Gastroesophageal sphincter (tissue), 3 donors: Measurements from ENCODE around the gene KRTAP3-2.

Source experiments
- POLR2A ChIP-seq, 2 donors: fragments of 450-650 bp; IDR thresholded peaks; one replicate each; pipeline ENCODE4 v1.6.1; 2017; ENCODE audit warnings: antibody characterized with exemption in 2 of 2, mild to moderate bottlenecking in 2 of 2, moderate library complexity in 1 of 2
- POLR2AphosphoS5 ChIP-seq: sonication (generic); formaldehyde crosslinking; IDR thresholded peaks from one replicate; pipeline ENCODE4 v1.6.1; 2017; ENCODE audit warnings: antibody characterized with exemption
- TF ChIP-seq, protein P1 (sequence below), 4 experiments: fragments of 200-600 bp in 2 of 4; fragments of 450-650 bp in 2 of 4; sonication (generic) in 1 of 4; IDR thresholded peaks; one replicate each; pipeline ENCODE4 v1.5.1; 2017 to 2019; ENCODE audit warnings: antibody characterized with exemption in 4 of 4, mild to moderate bottlenecking in 2 of 4, moderate library complexity in 2 of 4

DNA sequence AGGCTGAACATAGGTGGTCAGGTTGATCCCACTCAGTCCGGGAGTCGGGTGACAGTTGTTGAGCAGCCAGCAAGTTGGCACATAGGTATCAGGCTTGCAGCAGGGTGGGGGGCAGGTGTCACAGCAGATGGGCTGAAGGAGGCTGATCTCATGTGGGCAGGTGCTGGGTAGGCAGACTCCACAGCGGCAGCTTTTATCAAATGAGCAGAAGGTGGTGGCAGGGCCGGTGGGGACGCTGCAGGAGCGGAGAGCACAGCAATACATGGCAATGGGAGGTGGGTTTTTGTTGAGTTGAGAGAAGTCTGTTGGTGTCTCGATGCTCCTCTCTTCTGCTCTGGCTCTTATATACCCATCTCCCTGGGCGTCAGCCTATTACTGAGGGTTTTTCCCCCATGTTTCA lies 9.1 kb upstream of the KRTAP3-2 start, which contains the start of gene KRTAP3-1:
- TF ChIP-seq, protein P1, sequence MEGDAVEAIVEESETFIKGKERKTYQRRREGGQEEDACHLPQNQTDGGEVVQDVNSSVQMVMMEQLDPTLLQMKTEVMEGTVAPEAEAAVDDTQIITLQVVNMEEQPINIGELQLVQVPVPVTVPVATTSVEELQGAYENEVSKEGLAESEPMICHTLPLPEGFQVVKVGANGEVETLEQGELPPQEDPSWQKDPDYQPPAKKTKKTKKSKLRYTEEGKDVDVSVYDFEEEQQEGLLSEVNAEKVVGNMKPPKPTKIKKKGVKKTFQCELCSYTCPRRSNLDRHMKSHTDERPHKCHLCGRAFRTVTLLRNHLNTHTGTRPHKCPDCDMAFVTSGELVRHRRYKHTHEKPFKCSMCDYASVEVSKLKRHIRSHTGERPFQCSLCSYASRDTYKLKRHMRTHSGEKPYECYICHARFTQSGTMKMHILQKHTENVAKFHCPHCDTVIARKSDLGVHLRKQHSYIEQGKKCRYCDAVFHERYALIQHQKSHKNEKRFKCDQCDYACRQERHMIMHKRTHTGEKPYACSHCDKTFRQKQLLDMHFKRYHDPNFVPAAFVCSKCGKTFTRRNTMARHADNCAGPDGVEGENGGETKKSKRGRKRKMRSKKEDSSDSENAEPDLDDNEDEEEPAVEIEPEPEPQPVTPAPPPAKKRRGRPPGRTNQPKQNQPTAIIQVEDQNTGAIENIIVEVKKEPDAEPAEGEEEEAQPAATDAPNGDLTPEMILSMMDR (IDR thresholded peaks at IDR 0.05) = no peak
- no peak for TF ChIP-seq POLR2A (IDR thresholded peaks at IDR 0.05)
- no peak for TF ChIP-seq POLR2AphosphoS5
